HG02943 (cell line): ENCODE measurements around the gene CDH23.

Experiments used
- ATAC-seq: cut with Tn5 transposase; IDR thresholded peaks from one replicate; pipeline ENCODE4 v1.9.1; 2021; ENCODE audit warnings: mild to moderate bottlenecking, low read depth, moderate library complexity; ENCODE audit not compliant: unreplicated experiment

The CDH23 gene

DNA sequence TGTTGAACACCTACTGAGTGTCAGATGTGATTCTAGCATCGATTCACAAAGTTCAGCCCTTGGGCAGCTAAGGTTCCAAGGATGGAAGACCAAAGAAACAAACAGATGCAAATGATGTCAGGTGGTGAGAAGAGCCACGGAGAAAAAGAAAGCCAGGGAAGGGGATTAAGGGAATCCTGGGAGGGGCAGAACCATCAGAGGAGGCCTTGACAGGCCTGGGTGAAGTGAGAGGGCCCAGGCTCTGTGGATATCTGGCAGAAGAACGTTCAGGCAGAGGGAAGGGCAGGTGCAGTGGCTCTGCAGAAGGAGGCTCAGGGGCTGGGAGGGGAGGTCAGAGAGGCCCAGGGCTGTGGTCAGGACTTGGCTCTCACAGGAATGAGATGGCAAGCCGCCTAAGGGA lies 232.4 kb downstream of the CDH23 start:
- ATAC-seq: no peak

DNA sequence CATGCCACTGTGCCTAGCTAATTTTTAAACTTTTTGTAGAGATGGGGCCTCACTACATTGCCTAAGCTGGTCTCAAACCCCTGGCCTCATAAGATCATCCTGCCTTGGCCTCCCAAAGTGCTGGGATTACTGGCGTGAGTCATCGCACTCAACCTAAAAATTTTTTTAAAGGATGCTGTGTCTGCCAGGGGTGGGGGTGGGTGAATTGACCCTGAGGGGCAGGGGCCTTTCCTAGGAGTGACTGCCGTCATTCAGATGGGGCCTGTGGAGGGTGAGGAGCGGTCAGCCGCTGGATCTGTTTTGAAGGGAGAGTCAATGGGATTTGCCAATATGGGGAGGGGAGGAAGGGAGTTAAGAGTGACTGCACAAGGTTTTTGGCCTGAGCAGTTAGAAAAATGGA lies 233.4 kb downstream of the CDH23 start:
- ATAC-seq: no peak

DNA sequence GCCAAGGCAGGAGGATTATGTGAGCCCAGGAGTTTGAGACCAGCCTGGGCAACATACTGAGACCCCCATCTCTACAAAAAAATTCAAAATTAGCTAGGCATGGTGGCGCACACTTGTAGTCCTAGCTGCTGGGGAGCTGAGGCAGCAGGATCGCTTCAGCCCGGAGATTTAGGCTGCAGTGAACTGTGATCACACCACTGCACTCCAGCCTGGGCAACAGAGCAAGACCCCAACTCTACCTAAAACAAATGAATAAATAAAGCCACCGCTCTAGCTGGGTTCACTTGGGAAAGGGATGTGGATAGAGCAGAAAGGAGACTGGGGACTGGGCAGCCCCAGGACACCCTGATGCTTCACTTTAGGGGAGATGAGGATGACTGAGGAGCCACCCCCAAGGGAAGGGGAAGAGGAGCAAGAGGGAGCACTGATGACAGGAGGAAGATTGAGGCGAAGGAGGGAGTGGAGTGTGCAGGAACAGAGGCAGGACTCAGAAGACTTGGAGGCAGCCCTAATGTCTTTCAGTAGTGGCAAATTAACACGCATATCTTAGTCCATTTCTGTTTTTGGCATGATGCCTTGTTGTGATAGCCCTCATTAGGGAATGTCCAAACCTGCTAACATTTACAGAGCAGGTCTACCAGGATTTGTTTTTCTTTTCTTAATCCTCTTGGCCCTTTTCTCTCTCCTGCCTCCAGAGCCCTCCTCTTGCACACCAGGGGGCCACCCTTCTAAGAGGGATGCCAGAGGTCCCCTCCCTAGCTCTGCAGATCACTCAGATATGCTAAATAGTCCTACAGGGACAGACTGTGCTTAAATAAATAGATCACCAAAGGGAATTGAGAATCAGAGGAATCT lies 234.5 kb downstream of the CDH23 start:
- no peak for ATAC-seq

- no peak for ATAC-seq
These were observed 235.6 kb downstream of the CDH23 start for GRCh38 chr10:71632200-71632820.

- no peak for ATAC-seq
These were observed 236.3 kb downstream of the CDH23 start for GRCh38 chr10:71632896-71633600.

DNA sequence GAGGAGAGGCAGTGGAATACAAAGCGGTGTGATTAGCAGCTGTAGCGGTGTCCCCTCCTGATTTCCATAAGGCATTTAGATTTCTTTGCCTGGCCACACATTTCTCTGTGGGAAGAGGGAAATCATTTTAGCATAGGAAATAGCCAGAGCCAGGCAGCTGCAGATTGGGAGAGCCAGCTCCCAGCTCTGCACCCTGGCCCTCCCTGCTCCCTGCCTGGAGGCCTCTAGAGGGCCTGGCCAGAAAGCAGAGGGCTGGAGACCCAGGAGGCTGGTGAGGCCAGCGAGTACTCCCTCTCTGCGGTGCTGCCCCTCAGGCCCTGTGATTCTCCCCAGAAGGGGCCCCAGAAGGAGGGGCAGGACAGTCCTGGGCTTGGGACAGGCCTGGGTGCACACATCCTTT lies 237.2 kb downstream of the CDH23 start:
- ATAC-seq: no peak

GRCh38 chr10:71634531-71635164 lies 237.9 kb downstream of the CDH23 start:
- ATAC-seq: no peak

- no peak for ATAC-seq
These were observed 238.6 kb downstream of the CDH23 start for GRCh38 chr10:71635251-71635866.

GRCh38 chr10:71635867-71636266 lies 239.1 kb downstream of the CDH23 start:
- ATAC-seq: no peak

- no peak for ATAC-seq
These were observed 239.9 kb downstream of the CDH23 start for GRCh38 chr10:71636588-71636987.

DNA sequence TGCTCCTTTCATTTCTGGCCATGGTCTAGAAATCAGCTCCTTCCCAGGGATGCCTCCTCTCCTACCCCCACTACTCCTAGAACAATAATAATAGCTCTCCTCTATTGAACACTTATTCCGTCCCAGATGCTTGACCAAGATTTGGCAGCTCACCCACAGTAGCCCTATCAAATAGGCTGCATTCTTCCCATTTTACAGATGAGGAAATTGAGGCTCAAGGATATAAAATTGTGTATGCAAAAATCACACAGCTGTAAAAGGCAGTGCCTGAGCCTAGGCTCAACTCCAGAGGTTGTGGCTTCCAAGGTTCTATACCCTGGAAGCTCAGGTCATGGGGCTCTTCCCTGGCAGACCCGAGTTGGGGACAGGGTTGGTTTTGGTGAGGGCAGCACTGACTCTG lies 240.6 kb downstream of the CDH23 start:
- no peak for ATAC-seq

GRCh38 chr10:71638064-71638821 lies 241.5 kb downstream of the CDH23 start:
- no peak for ATAC-seq

DNA sequence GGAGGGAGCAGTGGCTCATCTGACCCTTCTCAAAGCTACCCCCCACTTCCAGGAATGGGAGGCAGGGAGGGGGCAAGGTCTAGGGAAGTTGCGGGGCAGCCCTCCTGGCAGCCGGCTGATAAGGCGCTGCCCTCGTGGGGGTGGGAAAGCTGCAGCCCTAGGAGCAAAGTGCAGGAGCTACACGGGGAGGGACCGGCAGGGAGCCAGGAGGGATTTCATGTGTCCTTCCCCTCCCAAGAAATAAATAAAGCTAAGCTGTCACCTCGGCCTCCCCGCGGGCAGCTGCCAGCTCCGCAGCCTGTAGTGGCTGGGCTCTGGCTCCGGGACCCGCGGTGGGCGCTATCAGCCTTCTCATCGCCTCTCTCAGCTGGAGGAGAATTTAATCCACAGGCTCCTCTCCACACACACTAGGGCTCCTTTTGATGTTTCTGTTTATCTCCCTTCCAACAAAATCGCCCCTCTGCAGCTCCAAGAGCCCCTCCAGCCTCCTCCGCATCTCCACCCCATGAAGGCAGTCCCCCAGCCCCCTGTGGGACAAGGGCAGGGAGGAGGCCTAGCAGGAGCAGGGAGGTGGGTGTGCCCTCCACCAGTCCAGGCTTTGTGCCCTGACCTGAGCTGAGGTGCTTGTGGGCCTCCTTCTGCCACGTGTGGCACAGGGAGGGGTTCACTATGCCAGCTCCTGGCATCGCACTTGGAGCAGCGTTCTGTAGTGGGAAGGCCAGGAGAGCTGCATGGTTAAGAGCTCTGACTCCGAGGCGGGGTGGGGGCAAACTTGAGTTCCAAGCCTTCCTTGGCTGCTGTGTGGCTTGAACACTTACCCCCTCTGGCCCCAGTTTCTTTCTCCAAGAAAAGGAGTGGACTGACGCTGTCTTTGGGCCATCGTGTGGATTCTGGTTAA lies 242.4 kb downstream of the CDH23 start:
- ATAC-seq: no peak

- ATAC-seq: no peak
These were observed 243.9 kb downstream of the CDH23 start for GRCh38 chr10:71640607-71641006.

DNA sequence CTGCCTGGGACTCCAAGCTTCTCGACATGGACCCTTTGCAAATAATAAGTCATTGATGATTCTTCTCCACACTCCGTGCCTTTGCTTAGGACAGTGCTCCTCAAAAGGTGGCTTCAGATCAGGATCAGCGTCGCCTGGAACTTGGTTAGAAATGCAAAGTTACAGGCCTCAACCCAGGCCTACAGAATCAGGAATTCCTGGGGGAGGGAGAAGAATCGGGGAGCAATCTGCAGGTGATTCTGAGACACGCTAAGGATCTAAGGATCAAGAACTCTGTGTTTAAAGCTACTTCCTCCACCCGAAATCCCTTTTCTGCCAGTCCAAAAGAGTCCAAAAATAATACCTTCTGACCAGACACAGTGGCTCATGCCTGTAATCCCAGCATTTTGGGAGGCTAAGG lies 244.7 kb downstream of the CDH23 start:
- ATAC-seq: no peak

DNA sequence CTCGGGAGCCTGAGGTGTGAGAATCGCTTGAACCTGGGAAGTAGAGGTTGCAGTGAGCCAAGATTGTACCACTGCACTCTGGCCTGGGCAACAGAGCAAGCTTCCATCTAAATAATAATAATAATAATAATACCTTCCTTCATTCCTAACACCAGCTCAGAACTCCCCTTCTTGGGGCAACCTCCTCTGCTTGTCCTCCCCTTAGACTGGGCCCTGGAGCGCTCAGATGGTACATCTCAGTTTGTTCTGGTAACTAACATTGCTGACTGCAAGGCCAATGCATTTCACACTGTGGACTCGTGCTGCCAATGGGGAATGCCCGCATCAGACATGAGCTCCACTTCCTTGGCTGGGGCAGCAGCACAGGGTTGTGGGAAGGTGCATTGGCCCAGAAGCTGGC lies 245.3 kb downstream of the CDH23 start:
- no peak for ATAC-seq

DNA sequence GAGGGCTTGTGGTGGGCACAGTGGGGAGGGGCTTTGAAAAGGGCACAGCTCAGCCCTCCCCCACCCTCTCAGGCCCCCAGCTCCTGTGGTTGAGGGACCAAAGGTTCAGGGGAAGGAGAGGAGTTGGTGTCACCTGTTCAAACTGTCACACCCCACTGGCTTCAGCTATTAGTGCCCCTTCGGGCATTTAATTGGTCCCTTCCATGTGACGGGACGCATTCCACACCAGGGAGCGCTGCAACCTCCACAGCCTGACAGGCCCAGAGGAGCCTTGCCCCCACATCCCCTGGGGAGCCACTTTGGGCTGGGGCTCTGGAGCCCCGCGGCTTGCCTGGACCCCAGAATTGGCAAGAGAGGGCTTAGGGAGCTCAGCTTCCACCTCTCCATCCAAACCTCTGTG lies 247.2 kb downstream of the CDH23 start:
- ATAC-seq: no peak

- no peak for ATAC-seq
These were observed 247.8 kb downstream of the CDH23 start for GRCh38 chr10:71644307-71645180.
